DOHH2 (cell line): ENCODE results near the gene MED23.

Experiments used
- H3F3A ChIP-seq: fragments of 200-600 bp; sonication (generic), shearing (Covaris generic); 2 replicates; pipeline ENCODE4 v1.6.0; 2016; ENCODE audit warnings: antibody characterized with exemption, mild to moderate bottlenecking; ENCODE audit not compliant: control insufficient read depth, insufficient read depth
- H3K27ac ChIP-seq: fragments of 200-600 bp; sonication (generic); 2 replicates; pipeline ENCODE4 v1.5.1; 2014; ENCODE audit warnings: low read depth, mild to moderate bottlenecking, low read length, moderate library complexity
- H3K27me3 ChIP-seq: fragments of 200-600 bp; sonication (generic); 2 replicates; pipeline ENCODE4 v1.6.1; 2014; ENCODE audit warnings: mild to moderate bottlenecking, low read length, mixed read lengths; ENCODE audit not compliant: control insufficient read depth
- H3K36me3 ChIP-seq: fragments of 200-600 bp; sonication (generic); 2 replicates; pipeline ENCODE4 v1.6.1; 2014; ENCODE audit warnings: mild to moderate bottlenecking, low read length, moderate library complexity, mixed read lengths; ENCODE audit not compliant: control insufficient read depth
- H3K4me1 ChIP-seq: fragments of 200-600 bp; sonication (generic); 2 replicates; pipeline ENCODE4 v1.6.1; 2014; ENCODE audit warnings: mild to moderate bottlenecking, low read length, mixed read lengths; ENCODE audit not compliant: control insufficient read depth
- H3K4me2 ChIP-seq: fragments of 200-600 bp; sonication (generic); 2 replicates; pipeline ENCODE4 v1.6.0; 2014; ENCODE audit warnings: mild to moderate bottlenecking, low read length, moderate library complexity
- H3K4me3 ChIP-seq: fragments of 200-600 bp; sonication (generic); 2 replicates; pipeline ENCODE4 v1.5.1; 2014; ENCODE audit warnings: mild to moderate bottlenecking, low read length, mixed read lengths
- H3K79me2 ChIP-seq: fragments of 200-600 bp; sonication (generic); 2 replicates; pipeline ENCODE4 v1.6.1; 2014; ENCODE audit warnings: mild to moderate bottlenecking, low read length, mixed read lengths; ENCODE audit not compliant: control insufficient read depth
- H3K9me2 ChIP-seq: fragments of 200-600 bp; sonication (generic); replicated peaks from 2 replicates; pipeline ENCODE4 v1.6.1; 2014; ENCODE audit warnings: mild to moderate bottlenecking, low read length, mixed read lengths; ENCODE audit not compliant: control insufficient read depth
- H3K9me3 ChIP-seq: fragments of 200-600 bp; sonication (generic); 2 replicates; pipeline ENCODE4 v1.6.1; 2014; ENCODE audit warnings: antibody characterized with exemption, low read length, mixed read lengths; ENCODE audit not compliant: control insufficient read depth, insufficient read depth
- H4K20me1 ChIP-seq: fragments of 200-600 bp; sonication (generic); 2 replicates; pipeline ENCODE4 v1.6.0; 2014; ENCODE audit warnings: low read depth, mild to moderate bottlenecking, antibody characterized with exemption, low read length, moderate library complexity; ENCODE audit not compliant: control insufficient read depth, insufficient read depth
- EZH2phosphoT487 ChIP-seq: fragments of 200-600 bp; sonication (generic); IDR thresholded peaks from 2 replicates; pipeline ENCODE4 v1.6.1; 2017; ENCODE audit warnings: borderline replicate concordance, mild to moderate bottlenecking, antibody characterized with exemption, low read length, moderate library complexity, mixed read lengths
- TF ChIP-seq, protein P1 (sequence below): fragments of 200-600 bp; sonication (generic); IDR thresholded peaks from one replicate; pipeline ENCODE4 v1.5.1; 2014; ENCODE audit warnings: antibody characterized with exemption, mild to moderate bottlenecking, low read depth, low read length; ENCODE audit not compliant: poor library complexity, severe bottlenecking

MED23 gene

DNA sequence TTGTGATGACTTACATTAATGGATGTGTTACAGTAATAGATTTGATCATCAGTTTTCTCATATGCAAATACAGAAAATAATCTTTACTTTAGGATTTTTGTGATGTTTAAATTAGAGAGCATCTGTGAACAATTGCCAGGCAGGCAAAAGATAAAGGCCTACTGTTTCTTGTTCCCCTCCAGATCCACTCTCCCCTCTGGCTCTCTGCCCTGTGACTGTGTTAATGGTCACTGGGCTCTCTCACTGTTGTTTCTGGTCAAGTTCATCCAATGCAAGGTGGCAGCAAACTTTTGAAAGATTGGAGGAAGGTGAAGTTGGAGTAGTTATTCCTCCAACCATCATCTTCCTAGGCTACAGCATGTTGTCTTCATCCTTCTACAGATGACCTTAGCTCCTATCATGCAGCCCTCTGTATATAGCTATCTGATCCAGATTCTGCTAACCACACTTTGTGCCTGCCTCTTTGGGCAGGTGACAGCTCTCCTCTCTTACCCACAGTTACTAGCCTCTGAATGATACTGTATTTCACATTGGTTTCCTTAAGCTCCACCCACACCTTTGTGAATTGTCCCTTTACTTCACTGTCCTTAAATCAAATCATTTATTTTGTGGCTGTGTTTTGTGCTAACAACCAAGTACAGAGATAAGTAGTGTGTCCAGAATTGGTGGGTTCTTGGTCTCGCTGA lies 103.9 kb downstream of the MED23 start:
- no peaks in the 10 kb centered on the region for H3K4me1 ChIP-seq
- no peaks in the 10 kb centered on the region for H4K20me1 ChIP-seq
- no peaks in the 10 kb centered on the region for H3K9me3 ChIP-seq
- no peaks in the 10 kb centered on the region for H3K36me3 ChIP-seq
- H3K79me2 ChIP-seq: no peaks in the 10 kb centered on the region
- no peak overlapping the region for H3K4me2 ChIP-seq
- H3K9me2 ChIP-seq: no peaks in the 10 kb centered on the region
- no peak overlapping the region for H3K4me3 ChIP-seq
- H3K27me3 ChIP-seq: no peaks in the 10 kb centered on the region
- no peaks in the 10 kb centered on the region for H3F3A ChIP-seq
- H3K27ac ChIP-seq: no peak overlapping the region
- no peak for TF ChIP-seq EZH2phosphoT487
- TF ChIP-seq, protein P1, sequence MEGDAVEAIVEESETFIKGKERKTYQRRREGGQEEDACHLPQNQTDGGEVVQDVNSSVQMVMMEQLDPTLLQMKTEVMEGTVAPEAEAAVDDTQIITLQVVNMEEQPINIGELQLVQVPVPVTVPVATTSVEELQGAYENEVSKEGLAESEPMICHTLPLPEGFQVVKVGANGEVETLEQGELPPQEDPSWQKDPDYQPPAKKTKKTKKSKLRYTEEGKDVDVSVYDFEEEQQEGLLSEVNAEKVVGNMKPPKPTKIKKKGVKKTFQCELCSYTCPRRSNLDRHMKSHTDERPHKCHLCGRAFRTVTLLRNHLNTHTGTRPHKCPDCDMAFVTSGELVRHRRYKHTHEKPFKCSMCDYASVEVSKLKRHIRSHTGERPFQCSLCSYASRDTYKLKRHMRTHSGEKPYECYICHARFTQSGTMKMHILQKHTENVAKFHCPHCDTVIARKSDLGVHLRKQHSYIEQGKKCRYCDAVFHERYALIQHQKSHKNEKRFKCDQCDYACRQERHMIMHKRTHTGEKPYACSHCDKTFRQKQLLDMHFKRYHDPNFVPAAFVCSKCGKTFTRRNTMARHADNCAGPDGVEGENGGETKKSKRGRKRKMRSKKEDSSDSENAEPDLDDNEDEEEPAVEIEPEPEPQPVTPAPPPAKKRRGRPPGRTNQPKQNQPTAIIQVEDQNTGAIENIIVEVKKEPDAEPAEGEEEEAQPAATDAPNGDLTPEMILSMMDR: no peak
